Fibroblast of skin of left biceps (primary cell): ENCODE results near the gene OR7C1.
"Not testable (repeated sequence)": the region's sequence is repeated elsewhere in the genome, so short reads cannot be mapped to it uniquely, and the experiment has no call there.

ENCODE experiments used
- DNase-seq, 2 experiments: peaks; one replicate each; pipeline ENCODE4 v3.0.0-alpha.2; 2013; ENCODE audit warnings: low read depth in 2 of 2

Gene OR7C1

GRCh38 chr19:14835011-14835410 is at the start of gene OR7C1, which contains the start of gene OR7A5:
Gene OR7C1 (minus strand): TSS chr19:14835185. CDS start chr19:14800136, 35,049 bp downstream.
Gene OR7A5 (minus strand): TSS chr19:14835185. CDS start chr19:14828241, 6,944 bp downstream.
- DNase-seq: no peak

- no peak for DNase-seq
Observed at GRCh38 chr19:14871619-14872230, 36.7 kb upstream of the OR7C1 start.

DNA sequence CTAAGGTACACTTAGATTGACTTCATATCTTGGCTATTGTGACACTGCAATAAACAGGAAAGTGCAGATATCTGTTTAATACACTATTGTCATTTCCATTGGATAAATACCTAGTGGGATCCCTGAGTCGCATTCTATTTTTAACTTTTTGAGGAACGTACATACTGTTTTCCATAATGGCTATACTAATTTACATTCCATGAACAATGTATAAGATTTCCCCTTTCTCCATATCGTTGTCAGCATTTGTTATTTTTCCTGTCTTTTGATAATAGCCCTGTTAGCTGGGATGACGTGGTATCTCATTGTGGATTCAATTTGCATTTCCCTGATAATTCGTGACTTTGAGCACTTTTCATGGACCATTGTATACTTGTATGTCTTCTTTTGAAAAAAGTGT is 33.5 kb upstream of the OR7C1 start:
- DNase-seq: no peak

GRCh38 chr19:14848822-14849221 is 13.8 kb upstream of the OR7C1 start, which contains the start of gene OR7A10:
Gene OR7A10 (minus strand): TSS chr19:14848922. CDS start chr19:14841877, 7,045 bp downstream.
- no peak for DNase-seq

DNA sequence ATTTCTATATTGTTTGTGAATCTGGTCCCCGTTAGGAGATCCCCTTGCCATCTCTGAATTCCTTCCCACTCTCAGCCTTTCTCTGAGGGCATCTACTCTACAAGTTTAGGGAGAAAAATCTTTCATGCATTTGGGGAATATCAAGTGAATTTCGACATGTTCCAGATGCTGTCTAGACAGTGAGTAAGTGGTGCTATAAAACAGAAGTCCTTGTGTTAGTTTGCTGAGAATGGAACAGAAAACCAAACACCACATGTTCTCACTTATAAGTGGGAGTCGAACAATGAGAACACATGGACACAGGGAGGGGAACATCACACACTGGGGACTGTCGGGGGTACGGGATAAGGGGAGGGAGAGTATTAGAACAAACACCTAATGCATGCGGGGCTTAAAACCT is 8.6 kb upstream of the OR7C1 start:
- no peak for DNase-seq

GRCh38 chr19:14843169-14843568 is 8.2 kb upstream of the OR7C1 start:
- no peak for DNase-seq

DNA sequence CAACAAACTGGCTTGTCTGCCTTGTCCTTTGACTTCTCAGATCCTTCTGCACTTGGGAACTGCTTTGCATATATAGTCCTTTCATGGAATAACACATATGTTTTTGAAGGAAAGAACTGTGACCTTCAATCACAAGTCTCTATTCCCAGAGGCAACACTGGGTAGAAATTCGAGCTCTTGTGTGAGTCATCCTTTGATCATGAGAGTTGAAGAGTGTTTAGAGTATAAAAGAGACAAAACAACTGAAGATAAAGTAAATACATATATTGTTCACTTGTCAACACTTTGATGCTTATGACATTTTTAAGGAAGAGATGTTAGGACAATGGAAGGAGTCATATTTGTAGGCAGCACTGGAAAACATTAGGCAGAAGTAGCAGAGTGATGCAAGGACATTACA is 5.2 kb upstream of the OR7C1 start:
- DNase-seq: no peak

GRCh38 chr19:14837391-14837790 is 2.4 kb upstream of the OR7C1 start:
- no peak for DNase-seq

GRCh38 chr19:14830702-14831101 is 4.3 kb downstream of the OR7C1 start:
- DNase-seq: no peak

GRCh38 chr19:14826006-14826405 is 9.0 kb downstream of the OR7C1 start:
- DNase-seq: no peak

DNA sequence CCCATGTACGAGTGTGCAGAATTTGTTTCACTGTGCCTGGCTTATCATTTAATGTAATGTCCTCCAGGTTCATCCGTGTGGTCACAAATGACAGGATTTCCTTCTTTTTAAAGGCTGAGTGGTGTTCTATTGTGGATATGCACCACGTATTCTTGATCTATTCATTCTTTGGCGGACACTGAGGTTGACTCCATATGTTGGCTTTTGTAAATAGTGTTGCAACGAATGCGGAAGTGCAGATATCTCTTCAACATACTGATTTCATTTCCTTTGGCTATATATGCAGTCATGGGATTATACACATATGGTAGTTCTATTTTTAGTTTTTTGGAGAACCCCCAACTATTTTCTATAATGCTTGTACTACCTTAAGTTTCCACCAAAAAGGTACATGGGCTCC is 13.0 kb downstream of the OR7C1 start:
- peak in 1 of 2 experiments; percentile 0 for DNase-seq

DNA sequence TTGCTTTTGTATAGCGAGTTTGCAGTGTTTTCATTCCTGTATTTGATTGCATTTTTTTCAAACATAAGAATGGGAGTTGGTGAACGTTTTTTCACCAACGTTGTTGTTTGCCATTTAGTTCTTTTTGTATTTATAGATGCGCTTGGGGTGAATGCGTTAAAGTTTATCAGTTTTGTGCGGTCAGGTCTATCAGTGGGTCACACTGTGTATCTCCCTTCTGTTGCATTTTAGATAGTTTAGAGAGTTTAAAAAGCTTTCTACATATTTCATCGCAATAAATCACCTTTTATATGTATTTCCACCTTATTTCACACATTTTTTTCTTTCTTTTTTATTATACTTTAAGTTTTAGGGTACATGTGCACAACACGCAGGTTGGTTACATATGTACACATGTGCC is 16.4 kb downstream of the OR7C1 start:
- no peak for DNase-seq

- DNase-seq: no peak
Observed at GRCh38 chr19:14817052-14817451, 17.9 kb downstream of the OR7C1 start.

- no peak for DNase-seq
Observed at GRCh38 chr19:14814982-14815652, 19.9 kb downstream of the OR7C1 start.

DNA sequence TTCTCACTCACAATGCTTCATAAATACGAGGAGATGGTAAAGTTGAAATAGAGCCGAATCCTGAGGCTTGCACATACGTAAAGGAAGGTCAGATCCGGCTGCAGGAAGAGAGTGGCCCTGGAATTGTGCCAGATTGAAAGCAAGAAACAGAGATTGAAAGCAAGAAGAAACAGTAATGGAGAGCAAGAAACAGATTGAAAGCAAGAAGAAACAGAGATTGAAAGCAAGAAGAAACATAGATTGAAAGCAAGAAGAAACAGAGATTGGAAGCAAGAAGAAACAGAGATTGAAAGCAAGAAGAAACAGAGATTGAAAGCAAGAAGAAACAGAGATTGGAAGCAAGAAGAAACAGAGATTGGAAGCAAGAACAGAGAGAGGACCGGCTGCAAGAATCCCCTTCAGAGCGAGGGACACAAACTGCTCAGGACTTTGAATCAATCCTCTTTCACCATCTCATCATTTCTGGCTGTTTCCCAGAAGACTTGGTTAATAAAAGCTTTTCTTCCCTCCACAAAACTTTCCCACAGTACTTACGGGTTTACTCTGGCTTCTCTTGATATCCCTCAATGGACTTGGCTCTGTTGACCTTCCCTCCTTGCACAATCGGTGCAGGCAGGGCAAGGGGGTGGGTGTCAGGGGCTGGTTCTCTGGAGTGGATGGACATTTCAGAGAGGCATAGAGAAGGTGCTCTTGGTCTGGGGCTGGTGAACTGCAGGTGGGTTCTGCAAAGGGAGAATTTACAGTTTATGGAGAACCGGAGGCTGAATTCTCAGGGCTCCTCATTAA is 25.5 kb downstream of the OR7C1 start:
- DNase-seq: no peak

- no peak for DNase-seq
Observed at GRCh38 chr19:14804765-14805164, 30.2 kb downstream of the OR7C1 start.

GRCh38 chr19:14798760-14799159 is 36.2 kb downstream of the OR7C1 start:
- no peak for DNase-seq

DNA sequence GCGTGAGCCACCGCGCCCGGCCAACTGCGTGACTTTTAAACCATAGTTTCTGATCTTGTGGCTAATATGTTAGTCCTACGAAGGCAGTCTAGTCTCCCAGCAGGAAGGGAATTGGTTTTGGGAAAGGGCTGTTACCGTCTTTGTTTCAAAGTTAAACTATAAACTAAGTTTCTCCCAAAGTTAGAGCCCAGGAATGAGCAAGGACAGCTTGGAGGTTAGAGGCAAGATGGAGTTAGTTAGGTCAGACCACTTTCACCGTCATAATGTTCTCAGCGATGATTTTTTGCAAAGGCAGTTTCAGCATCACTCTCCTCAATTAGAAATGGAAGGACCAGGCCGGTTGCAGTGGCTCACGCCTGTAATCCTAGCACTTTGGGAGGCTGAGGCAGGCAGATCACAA is 39.0 kb downstream of the OR7C1 start:
- no peak for DNase-seq

GRCh38 chr19:14795078-14795721 is 39.8 kb downstream of the OR7C1 start:
- no peak for DNase-seq

DNA sequence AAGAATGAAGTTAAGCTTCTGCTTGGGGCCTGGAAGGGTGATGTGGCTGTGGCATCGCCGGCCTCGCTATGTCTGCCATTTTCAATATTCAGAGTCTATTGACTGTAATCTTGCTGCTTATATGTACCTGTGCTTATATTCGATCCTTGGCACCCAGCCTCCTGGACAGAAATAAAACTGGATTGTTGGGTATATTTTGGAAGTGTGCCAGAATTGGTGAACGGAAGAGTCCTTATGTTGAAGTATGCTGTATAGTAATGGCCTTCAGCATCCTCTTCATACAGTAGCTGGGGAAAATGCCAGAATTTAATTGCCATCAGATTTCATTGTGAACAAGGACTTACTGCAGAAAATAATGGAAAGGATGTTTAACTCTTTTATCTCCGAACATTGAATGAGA is 42.7 kb downstream of the OR7C1 start:
- DNase-seq: not testable (repeated sequence)

DNA sequence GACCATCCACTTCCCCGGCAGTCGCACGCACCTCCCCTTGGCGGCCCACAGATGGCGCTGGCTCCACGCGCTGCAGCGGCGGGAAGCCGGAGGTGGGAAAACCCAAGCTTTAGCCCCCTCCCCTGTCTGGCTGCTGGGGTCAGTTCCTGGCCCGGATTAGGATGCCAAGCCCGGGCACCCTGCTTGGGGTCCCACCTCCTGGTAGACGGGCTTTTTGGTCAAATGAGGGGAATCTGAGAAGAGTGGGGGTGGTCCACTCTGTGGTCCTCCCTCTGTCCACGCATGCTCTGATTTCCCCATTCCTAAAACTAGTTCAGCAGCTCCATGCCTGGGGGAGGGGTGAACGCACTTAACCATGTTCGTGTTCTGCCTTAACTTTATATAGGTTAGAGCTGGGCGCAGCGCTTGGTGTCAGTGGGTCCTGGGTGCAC is 48.5 kb downstream of the OR7C1 start:
- no peak for DNase-seq
